Stimulated activated naive CD8-positive, alpha-beta T cell treated with anti-CD3 and anti-CD28 coated beads, Interleukin-15, amount 100 ng/mL, for 72 hours (primary cell): ENCODE measurements around the gene PKD1.

Experiments
- ATAC-seq: fragments of 150-1000 bp; cut with Tn5 transposase; 2 replicates; pipeline ENCODE4 v1.10.0; 2021; ENCODE audit warnings: mild to moderate bottlenecking, moderate library complexity
- DNase-seq, 2 donors: peaks; one replicate each; pipeline ENCODE4 v3.0.0; 2021 to 2022
- H3K27ac Mint-ChIP-seq, 2 donors: one replicate each; pipeline ENCODE4 v1.8.0; 2022; ENCODE audit warnings: mild to moderate bottlenecking in 2 of 2, mixed read lengths in 2 of 2, moderate library complexity in 2 of 2
- H3K27me3 Mint-ChIP-seq: one replicate; pipeline ENCODE4 v1.8.0; 2022; ENCODE audit warnings: mixed read lengths
- H3K4me1 Mint-ChIP-seq: one replicate; pipeline ENCODE4 v1.8.0; 2022; ENCODE audit warnings: mild to moderate bottlenecking, mixed read lengths
- H3K4me3 Mint-ChIP-seq, 2 donors: one replicate each; pipeline ENCODE4 v1.8.0; 2022; ENCODE audit warnings: mild to moderate bottlenecking in 2 of 2, mixed read lengths in 2 of 2, moderate library complexity in 1 of 2
- H3K9me3 Mint-ChIP-seq, 2 donors: one replicate each; pipeline ENCODE4 v1.8.0; 2022; ENCODE audit warnings: mixed read lengths in 2 of 2

The PKD1 gene

GRCh38 chr16:2076072-2076865 is 59.4 kb downstream of the PKD1 start:
- Mint-ChIP-seq H3K4me3 (no peak overlapping the region), H3K27ac (no peak overlapping the region), H3K27me3 (no peaks in the 10 kb centered on the region), H3K4me1 (no peaks in the 10 kb centered on the region), H3K9me3 (no peaks in the 10 kb centered on the region)
- ATAC-seq (no peak), DNase-seq (no peak)

GRCh38 chr16:2075631-2076030 is 60.1 kb downstream of the PKD1 start:
- DNase-seq (no peak), ATAC-seq (no peak)
- Mint-ChIP-seq H3K27me3 (no peaks in the 10 kb centered on the region), H3K4me1 (no peaks in the 10 kb centered on the region), H3K27ac (no peak overlapping the region), H3K9me3 (no peaks in the 10 kb centered on the region), H3K4me3 (no peak overlapping the region)

- DNase-seq (no peak), ATAC-seq (no peak)
- no peak overlapping the region for H3K27ac Mint-ChIP-seq
- no peaks in the 10 kb centered on the region for H3K9me3 Mint-ChIP-seq
- no peaks in the 10 kb centered on the region for H3K4me1 Mint-ChIP-seq
- no peaks in the 10 kb centered on the region for H3K27me3 Mint-ChIP-seq
- no peak overlapping the region for H3K4me3 Mint-ChIP-seq
Measured at GRCh38 chr16:2074071-2074470, 61.6 kb downstream of the PKD1 start.

DNA sequence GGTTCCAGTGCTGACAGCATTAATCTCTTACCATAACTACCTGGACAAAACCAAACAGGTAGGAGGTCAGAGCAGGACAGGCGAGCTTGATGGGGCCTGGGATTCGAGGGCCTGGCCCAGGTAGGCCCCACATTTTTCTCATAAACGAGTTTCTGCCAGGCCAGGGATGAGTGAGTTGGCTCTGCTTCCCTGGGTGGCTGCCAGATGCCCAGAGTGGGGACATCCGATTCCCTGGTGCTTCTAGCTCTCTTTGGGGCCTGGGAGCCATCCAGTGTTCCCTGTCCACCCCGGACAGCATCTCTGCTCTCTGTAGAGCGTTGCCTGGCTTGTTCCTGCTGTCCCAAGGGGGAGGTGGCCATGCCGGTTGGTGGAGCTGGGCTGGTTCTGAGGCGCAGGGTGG is 62.8 kb downstream of the PKD1 start:
- ATAC-seq (no peak), DNase-seq (no peak)
- no peaks in the 10 kb centered on the region for H3K4me1 Mint-ChIP-seq
- no peaks in the 10 kb centered on the region for H3K9me3 Mint-ChIP-seq
- H3K27ac Mint-ChIP-seq, result no peak overlapping the region
- no peak overlapping the region for H3K4me3 Mint-ChIP-seq
- no peaks in the 10 kb centered on the region for H3K27me3 Mint-ChIP-seq

- Mint-ChIP-seq H3K4me1 (no peaks in the 10 kb centered on the region), H3K27ac (no peak overlapping the region), H3K9me3 (no peaks in the 10 kb centered on the region), H3K27me3 (no peaks in the 10 kb centered on the region), H3K4me3 (no peak overlapping the region)
- no peak for DNase-seq
- ATAC-seq, result peak; percentile 9
Measured at GRCh38 chr16:2071454-2072202, 64.1 kb downstream of the PKD1 start.

DNA sequence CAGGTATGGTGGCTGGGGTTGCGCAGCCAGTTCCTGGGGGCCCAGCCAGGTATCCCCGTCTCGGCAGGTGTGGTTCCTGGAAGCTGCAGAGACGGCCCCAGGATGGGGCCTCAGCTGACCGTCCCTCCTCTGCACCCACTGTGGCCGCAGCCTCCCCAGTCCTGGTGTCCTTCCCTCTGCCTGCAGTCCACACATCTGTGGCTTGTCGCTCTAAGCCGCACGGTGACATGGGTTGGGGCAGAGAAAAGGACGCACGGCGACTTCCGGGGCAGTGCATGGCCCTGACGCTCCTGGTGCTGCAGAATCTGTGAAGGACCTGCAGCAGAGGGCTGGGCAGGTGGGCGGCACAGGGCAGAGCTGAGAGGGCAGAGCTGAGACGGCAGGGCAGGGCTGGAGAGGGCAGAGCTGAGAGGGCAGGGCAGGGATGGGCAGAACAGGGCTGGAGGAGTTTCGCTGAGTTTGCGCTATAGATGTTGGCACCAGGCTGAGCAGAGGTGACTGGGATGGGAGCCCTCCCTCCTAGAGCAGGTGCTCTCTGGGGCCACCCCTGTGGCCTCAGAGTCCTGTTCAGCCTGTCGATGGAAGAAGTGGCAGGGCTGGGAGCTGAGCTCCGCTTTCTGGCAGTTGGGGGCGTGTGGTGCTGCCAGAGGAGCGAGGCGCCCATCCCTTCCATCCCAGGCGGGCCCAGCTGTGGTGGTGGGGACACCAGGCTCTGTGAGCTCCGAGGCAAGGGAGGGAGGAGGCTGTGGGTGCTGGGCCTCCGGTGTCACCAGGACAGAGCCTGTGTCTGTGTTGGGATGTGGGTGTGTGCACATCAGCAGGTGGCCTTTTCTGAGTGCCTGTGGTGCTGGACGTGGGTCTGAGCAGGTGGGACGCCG is 64.9 kb downstream of the PKD1 start:
- peak overlapping the region in 1 of 2 donors; percentile 40 for H3K27ac Mint-ChIP-seq
- H3K27me3 Mint-ChIP-seq, result no peaks in the 10 kb centered on the region
- H3K4me1 Mint-ChIP-seq, result peaks cover 5% of the 10 kb centered on the region
- ATAC-seq, result peak; percentile 15
- H3K9me3 Mint-ChIP-seq, result no peaks in the 10 kb centered on the region
- DNase-seq, result no peak
- no peak overlapping the region for H3K4me3 Mint-ChIP-seq

- Mint-ChIP-seq H3K4me1 (peaks cover 6% of the 10 kb centered on the region), H3K9me3 (no peaks in the 10 kb centered on the region), H3K27me3 (no peaks in the 10 kb centered on the region), H3K4me3 (no peak overlapping the region), H3K27ac (no peak overlapping the region)
- no peak for DNase-seq
- ATAC-seq, result no peak
Measured at GRCh38 chr16:2066139-2066538, 69.6 kb downstream of the PKD1 start.

GRCh38 chr16:2064368-2064945 is 71.2 kb downstream of the PKD1 start:
- Mint-ChIP-seq H3K4me1 (peaks cover 6% of the 10 kb centered on the region), H3K27me3 (no peaks in the 10 kb centered on the region), H3K4me3 (no peak overlapping the region), H3K9me3 (no peaks in the 10 kb centered on the region), H3K27ac (no peak overlapping the region)
- DNase-seq (no peak), ATAC-seq (no peak)

- ATAC-seq (no peak), DNase-seq (no peak)
- H3K9me3 Mint-ChIP-seq, result no peaks in the 10 kb centered on the region
- peak overlapping the region in 1 of 2 donors; percentile 72 for H3K27ac Mint-ChIP-seq
- no peak overlapping the region for H3K4me3 Mint-ChIP-seq
- H3K27me3 Mint-ChIP-seq, result no peaks in the 10 kb centered on the region
- H3K4me1 Mint-ChIP-seq, result peaks cover 6% of the 10 kb centered on the region
Measured at GRCh38 chr16:2063861-2064260, 71.8 kb downstream of the PKD1 start.

DNA sequence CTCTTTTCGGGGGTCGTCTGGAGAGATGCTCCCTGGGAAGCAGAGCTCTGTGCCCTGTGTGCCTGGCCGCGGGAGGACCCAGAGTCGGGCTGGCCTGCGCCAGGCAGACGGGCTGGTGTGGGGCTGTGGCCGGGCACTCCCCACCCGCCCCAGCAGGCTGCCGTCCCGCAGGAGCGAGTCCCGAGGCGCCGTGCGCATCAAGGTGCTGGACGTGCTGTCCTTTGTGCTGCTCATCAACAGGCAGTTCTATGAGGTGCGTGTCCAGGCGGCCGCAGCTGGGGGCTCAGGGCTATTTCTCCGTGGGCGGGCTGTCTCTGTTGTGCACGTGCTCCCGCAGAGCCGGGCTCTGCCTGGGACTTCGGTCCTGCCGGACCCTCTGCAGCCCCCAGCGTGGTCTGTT is 72.9 kb downstream of the PKD1 start:
- DNase-seq (no peak), ATAC-seq (no peak)
- no peaks in the 10 kb centered on the region for H3K9me3 Mint-ChIP-seq
- no peaks in the 10 kb centered on the region for H3K27me3 Mint-ChIP-seq
- H3K4me3 Mint-ChIP-seq, result no peak overlapping the region
- H3K27ac Mint-ChIP-seq, result no peak overlapping the region
- H3K4me1 Mint-ChIP-seq, result peaks cover 6% of the 10 kb centered on the region

DNA sequence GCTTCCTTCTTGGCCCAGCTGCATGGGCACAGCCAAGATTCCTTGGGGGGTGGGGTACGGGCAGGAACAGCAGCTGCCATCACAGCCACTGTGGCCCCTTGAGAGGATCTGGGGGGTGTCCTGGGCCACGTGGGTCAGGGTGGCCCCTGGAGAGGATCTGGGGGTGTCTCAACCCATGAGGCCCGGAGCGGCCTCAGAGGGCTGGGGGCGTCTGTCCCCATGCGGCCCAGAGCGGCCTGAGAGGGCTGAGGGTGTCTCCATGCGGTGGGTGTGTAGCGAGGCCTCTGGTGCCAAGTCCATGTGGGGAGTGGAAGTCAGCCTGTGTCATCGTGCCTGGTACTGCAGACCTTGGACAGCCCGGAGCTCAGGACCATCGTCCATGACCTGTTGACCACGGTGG is 74.2 kb downstream of the PKD1 start:
- ATAC-seq (no peak), DNase-seq (no peak)
- no peak overlapping the region for H3K4me3 Mint-ChIP-seq
- peaks cover 6% of the 10 kb centered on the region for H3K4me1 Mint-ChIP-seq
- no peaks in the 10 kb centered on the region for H3K27me3 Mint-ChIP-seq
- peak overlapping the region in 1 of 2 donors; percentile 59 for H3K27ac Mint-ChIP-seq
- no peaks in the 10 kb centered on the region for H3K9me3 Mint-ChIP-seq

GRCh38 chr16:2061023-2061422 is 74.7 kb downstream of the PKD1 start:
- H3K4me3 Mint-ChIP-seq, result no peak overlapping the region
- no peaks in the 10 kb centered on the region for H3K27me3 Mint-ChIP-seq

GRCh38 chr16:2060346-2060745 is 75.4 kb downstream of the PKD1 start:
- ATAC-seq (no peak), DNase-seq (no peak)
- Mint-ChIP-seq H3K27ac (peak overlapping the region in 1 of 2 donors; percentile 74), H3K4me3 (no peak overlapping the region), H3K9me3 (no peaks in the 10 kb centered on the region), H3K27me3 (no peaks in the 10 kb centered on the region), H3K4me1 (no peaks in the 10 kb centered on the region)

More at GRCh38 chr16:2061023-2061422, 74.7 kb downstream of the PKD1 start:
- Mint-ChIP-seq H3K9me3 (no peaks in the 10 kb centered on the region), H3K4me1 (peaks cover 3% of the 10 kb centered on the region), H3K27ac (peak overlapping the region in 1 of 2 donors; percentile 59)
- DNase-seq, result no peak
- no peak for ATAC-seq

DNA sequence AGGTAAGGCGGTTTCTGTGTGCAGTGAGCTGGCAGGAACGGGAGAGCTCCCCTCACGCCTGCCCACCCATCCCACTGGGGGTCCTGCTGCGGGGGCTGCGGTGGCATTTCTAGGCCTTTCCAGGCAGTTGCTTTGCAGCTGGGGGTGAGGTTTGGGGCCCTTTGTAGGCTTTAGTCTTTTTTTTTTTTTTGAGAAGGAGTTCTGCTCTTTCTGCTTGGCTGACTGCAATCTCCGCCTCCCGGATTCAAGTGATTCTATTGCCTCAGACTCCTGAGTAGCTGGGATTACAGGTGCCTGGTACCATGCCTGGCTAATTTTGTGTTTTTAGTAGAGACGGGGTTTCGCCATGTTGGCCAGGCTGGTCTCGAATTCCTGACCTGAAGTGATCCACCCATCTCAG is 76.8 kb downstream of the PKD1 start:
- Mint-ChIP-seq H3K4me3 (no peak overlapping the region), H3K27ac (peak overlapping the region in 1 of 2 donors; percentile 90), H3K9me3 (no peaks in the 10 kb centered on the region), H3K4me1 (peaks cover 2% of the 10 kb centered on the region), H3K27me3 (no peaks in the 10 kb centered on the region)
- ATAC-seq, result no peak
- no peak for DNase-seq

- ATAC-seq (no peak), DNase-seq (no peak)
- Mint-ChIP-seq H3K27me3 (no peaks in the 10 kb centered on the region), H3K27ac (peak overlapping the region; percentile 40 to 90), H3K9me3 (no peaks in the 10 kb centered on the region), H3K4me1 (peaks cover 4% of the 10 kb centered on the region), H3K4me3 (no peak overlapping the region)
Measured at GRCh38 chr16:2058420-2058819, 77.3 kb downstream of the PKD1 start.
